Measurements from ENCODE around the gene NCSTN. TPM values are rescaled to one million over a fixed set of nuclear protein-coding genes. Genes with fewer than 3 reads are reported as not detected.

NCSTN gene
- total and polyA plus RNA-seq, 10 of the 15 experiments (the other 5 are each of a cell fraction or from before 2014, with no cell fraction given), result 33.3 to 88.2 (median 60.4) TPM

DNA sequence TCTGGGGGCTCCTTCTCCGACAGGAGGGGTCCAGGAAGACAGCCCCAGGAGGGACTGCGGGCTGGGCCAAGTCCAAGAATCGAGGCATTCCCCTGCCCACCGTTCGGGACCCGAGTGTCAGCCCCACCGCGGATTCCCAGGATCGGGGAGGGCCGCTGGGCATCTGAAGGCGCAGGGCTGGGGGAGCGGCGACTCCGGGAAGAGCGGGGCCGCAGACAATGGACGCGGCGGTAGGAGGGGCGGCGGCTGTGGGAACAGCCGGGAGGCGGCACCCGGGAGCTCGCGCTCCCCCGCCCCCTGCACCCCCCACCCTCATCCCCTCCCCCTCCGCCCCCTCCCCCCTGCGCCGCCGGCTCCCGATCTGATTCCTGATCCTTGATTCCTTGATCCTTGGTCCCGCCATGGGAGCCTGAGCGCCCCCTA, 57.1 kb downstream of the NCSTN start, which contains the start of gene VANGL2 (continued):
- 0 out of 4 replicates have a peak, but pooled peaks of 1 of the 2 experiments have one; percentile 7 for TF ChIP-seq BHLHE40 (IDR thresholded peaks at IDR 0.05; ENCODE audit: borderline replicate concordance in 1 of 2, low read depth in 2 of 2, low read length in 1 of 2)
- TF ChIP-seq NRF1 (conservative IDR thresholded peaks at IDR 0.05; ENCODE audit: low read depth, low read length), result no peak
- TF ChIP-seq, protein P1, sequence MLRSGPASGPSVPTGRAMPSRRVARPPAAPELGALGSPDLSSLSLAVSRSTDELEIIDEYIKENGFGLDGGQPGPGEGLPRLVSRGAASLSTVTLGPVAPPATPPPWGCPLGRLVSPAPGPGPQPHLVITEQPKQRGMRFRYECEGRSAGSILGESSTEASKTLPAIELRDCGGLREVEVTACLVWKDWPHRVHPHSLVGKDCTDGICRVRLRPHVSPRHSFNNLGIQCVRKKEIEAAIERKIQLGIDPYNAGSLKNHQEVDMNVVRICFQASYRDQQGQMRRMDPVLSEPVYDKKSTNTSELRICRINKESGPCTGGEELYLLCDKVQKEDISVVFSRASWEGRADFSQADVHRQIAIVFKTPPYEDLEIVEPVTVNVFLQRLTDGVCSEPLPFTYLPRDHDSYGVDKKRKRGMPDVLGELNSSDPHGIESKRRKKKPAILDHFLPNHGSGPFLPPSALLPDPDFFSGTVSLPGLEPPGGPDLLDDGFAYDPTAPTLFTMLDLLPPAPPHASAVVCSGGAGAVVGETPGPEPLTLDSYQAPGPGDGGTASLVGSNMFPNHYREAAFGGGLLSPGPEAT (IDR thresholded peaks at IDR 0.05; ENCODE audit: low read depth), result 0 out of 2 replicates have a peak, but pooled peaks have one; percentile 25
- no peak for TF ChIP-seq ETV6 (conservative IDR thresholded peaks at IDR 0.05 in 1 of 2, IDR thresholded peaks at IDR 0.05 in 1 of 2; ENCODE audit: borderline replicate concordance in 1 of 2, low read depth in 1 of 2)
- peak; percentile 23; the same call in 1 of the 2 replicates for TF ChIP-seq SUPT20H (IDR thresholded peaks at IDR 0.05; ENCODE audit: borderline replicate concordance, control insufficient read depth, low read depth, low read length)

DNA sequence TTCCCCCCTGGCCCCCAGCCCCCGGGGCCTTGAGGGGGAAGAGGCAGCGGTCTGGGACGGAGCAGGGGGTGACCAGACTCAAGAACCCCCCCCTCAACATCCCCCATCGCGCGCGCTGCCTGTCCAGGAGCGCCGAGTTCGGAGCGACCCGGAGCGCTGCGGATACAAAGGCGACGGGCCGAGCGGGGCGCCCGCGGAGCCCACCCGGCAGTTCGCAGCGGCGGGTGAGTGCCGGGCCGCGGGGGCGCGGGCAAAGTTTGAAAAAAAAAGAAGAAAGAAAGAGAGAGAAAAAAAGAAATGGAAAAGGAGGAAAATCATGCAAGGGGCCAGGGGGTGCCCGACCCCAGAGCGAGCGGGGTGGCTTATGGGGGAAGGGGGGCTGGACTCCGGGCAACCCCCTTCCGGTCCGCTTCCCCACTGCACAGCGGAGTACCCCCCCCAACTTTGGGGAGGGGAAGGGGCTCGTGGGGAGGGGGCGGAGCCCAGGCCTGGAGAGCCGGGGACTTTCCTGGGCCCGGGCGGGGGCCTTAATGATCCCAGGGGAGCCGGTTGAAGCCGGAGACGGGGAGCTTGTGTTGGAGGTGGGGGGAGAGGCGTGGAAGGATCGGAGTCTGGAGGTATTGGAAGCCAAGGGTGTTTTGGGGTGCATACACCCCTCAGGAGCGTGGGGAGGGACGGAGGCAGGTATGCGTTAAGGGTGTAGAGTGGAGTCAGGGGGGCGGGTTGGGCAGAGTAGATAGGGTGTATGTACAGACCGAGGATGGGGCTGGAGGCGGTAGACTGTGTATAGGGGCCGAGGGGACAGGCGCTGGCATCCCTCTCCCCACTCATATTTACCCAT, 57.7 kb downstream of the NCSTN start:
- no peak overlapping the region for H3K27ac ChIP-seq (ENCODE audit: control insufficient read depth, insufficient read depth)
- peak overlapping the region; percentile 60 for H3K4me2 ChIP-seq (ENCODE audit: control insufficient read depth, insufficient read depth)
- H3K27me3 ChIP-seq (replicated peaks in 1 of 2; ENCODE audit: control insufficient read depth in 2 of 2, insufficient read depth in 2 of 2, low read length in 1 of 2), result no peaks in the 10 kb centered on the region; a peak in 1 of 4 replicates
- peak overlapping the region; percentile 63 for H3K4me3 ChIP-seq
- RAD21 ChIA-PET (ENCODE audit: unreplicated experiment), result interaction anchor here (0.6 kb wide), 1 partner anchor 299 kb away, joined by 3 read pairs; no protein-coding TSS in a partner anchor
- CTCF ChIA-PET, result interaction anchor here (1.3 kb wide), 1 partner anchor 25 kb away, joined by 3 read pairs; no protein-coding TSS in a partner anchor
- H2AFZ ChIP-seq (ENCODE audit: control insufficient read depth, low read depth, low read length), result peak overlapping the region; percentile 45
- no peak for FAIRE-seq
- in situ Hi-C loops (cut with MboI) (loop anchor here (25.0 kb wide), 1 partner anchor 561 kb away; the partner anchor contains the start of gene ITLN2), intact Hi-C loops (cut with micrococcal nuclease; ENCODE audit: unreplicated experiment) (no loop called here)
- H4K20me1 ChIP-seq (ENCODE audit: control insufficient read depth, insufficient read depth), result no peaks in the 10 kb centered on the region
- no peaks in the 10 kb centered on the region for H3K79me2 ChIP-seq (ENCODE audit: control insufficient read depth, insufficient read depth, low read length)
- peak; percentile 58 for ATAC-seq
- BruUV-seq (replicated peaks), result no TSS peak
- H3K4me1 ChIP-seq (ENCODE audit: control insufficient read depth, insufficient read depth, low read length), result no peaks in the 10 kb centered on the region
- SMC1A ChIA-PET (ENCODE audit: uncharacterized antibody, unreplicated experiment), result no interaction called here
- no peaks in the 10 kb centered on the region for H3K9me3 ChIP-seq (replicated peaks; ENCODE audit: control insufficient read depth, insufficient read depth, low read length)
- 10% methylated on average over 27 of the region's 55 CpGs for WGBS (ENCODE audit: insufficient coverage, insufficient replicate concordance, low lambda C conversion rate, missing lambda C conversion rate)
- no peaks in the 10 kb centered on the region for H3K36me3 ChIP-seq (ENCODE audit: control insufficient read depth in 2 of 2, insufficient read depth in 2 of 2, low read length in 1 of 2)
- no peak for DNase-seq (ENCODE audit: low read depth, low spot score)
- no peak overlapping the region for H3K9ac ChIP-seq (ENCODE audit: control insufficient read depth, insufficient read depth, low read length)
- POLR2A ChIA-PET, result interaction anchor here (0.6 kb wide), 1 partner anchor 31 kb away, joined by 3 read pairs; no protein-coding TSS in a partner anchor
- TF ChIP-seq POLR2AphosphoS5 (IDR thresholded peaks at IDR 0.05; ENCODE audit: low read length) (no peak), ZNF217 (IDR thresholded peaks at IDR 0.05) (no peak), CBX3 (IDR thresholded peaks at IDR 0.05; ENCODE audit: borderline replicate concordance, low read depth) (no peak), MEF2B (IDR thresholded peaks at IDR 0.05; ENCODE audit: partially characterized antibody, poor library complexity, severe bottlenecking) (peak; percentile 75)
- TF ChIP-seq, protein P2, sequence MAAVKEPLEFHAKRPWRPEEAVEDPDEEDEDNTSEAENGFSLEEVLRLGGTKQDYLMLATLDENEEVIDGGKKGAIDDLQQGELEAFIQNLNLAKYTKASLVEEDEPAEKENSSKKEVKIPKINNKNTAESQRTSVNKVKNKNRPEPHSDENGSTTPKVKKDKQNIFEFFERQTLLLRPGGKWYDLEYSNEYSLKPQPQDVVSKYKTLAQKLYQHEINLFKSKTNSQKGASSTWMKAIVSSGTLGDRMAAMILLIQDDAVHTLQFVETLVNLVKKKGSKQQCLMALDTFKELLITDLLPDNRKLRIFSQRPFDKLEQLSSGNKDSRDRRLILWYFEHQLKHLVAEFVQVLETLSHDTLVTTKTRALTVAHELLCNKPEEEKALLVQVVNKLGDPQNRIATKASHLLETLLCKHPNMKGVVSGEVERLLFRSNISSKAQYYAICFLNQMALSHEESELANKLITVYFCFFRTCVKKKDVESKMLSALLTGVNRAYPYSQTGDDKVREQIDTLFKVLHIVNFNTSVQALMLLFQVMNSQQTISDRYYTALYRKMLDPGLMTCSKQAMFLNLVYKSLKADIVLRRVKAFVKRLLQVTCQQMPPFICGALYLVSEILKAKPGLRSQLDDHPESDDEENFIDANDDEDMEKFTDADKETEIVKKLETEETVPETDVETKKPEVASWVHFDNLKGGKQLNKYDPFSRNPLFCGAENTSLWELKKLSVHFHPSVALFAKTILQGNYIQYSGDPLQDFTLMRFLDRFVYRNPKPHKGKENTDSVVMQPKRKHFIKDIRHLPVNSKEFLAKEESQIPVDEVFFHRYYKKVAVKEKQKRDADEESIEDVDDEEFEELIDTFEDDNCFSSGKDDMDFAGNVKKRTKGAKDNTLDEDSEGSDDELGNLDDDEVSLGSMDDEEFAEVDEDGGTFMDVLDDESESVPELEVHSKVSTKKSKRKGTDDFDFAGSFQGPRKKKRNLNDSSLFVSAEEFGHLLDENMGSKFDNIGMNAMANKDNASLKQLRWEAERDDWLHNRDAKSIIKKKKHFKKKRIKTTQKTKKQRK (IDR thresholded peaks at IDR 0.05; ENCODE audit: low read depth, low read length), result no peak
- TF ChIP-seq, protein P3, sequence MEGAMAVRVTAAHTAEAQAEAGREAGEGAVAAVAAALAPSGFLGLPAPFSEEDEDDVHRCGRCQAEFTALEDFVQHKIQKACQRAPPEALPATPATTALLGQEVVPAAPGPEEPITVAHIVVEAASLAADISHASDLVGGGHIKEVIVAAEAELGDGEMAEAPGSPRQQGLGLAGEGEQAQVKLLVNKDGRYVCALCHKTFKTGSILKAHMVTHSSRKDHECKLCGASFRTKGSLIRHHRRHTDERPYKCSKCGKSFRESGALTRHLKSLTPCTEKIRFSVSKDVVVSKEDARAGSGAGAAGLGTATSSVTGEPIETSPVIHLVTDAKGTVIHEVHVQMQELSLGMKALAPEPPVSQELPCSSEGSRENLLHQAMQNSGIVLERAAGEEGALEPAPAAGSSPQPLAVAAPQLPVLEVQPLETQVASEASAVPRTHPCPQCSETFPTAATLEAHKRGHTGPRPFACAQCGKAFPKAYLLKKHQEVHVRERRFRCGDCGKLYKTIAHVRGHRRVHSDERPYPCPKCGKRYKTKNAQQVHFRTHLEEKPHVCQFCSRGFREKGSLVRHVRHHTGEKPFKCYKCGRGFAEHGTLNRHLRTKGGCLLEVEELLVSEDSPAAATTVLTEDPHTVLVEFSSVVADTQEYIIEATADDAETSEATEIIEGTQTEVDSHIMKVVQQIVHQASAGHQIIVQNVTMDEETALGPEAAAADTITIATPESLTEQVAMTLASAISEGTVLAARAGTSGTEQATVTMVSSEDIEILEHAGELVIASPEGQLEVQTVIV (IDR thresholded peaks at IDR 0.05; ENCODE audit: borderline replicate concordance, partially characterized antibody), result no peak

Data from GM12878 (cell line).